CD8-positive, alpha-beta memory T cell (primary cell): ENCODE results near the gene GINS2. TPM values are rescaled to one million over a fixed set of nuclear protein-coding genes. Genes with fewer than 3 reads are reported as not detected.

ENCODE experiments used
- CTCF ChIA-PET: fragments of 350-600 bp; sonication (Branson Sonifier 250); formaldehyde crosslinking; loops from one replicate; lab custom pipeline; 2021; ENCODE audit warnings: antibody characterized with exemption; lab: Charles Lee
- POLR2A ChIA-PET: fragments of 350-600 bp; sonication (Branson Sonifier 250); formaldehyde crosslinking; loops from one replicate; lab custom pipeline; 2021; ENCODE audit warnings: antibody characterized with exemption; lab: Charles Lee
- DNase-seq, 5 donors: peaks; one replicate each; pipeline versions ENCODE4 v3.0.0 to v3.0.0-alpha.2; 2020 to 2022; ENCODE audit warnings: mixed read lengths in 1 of 5
- H3K27ac ChIP-seq: one replicate; pipeline ENCODE4 v1.7.0; 2013; ENCODE audit warnings: low read depth, mild to moderate bottlenecking, low read length, moderate library complexity
- H3K27me3 ChIP-seq: 2 replicates; pipeline ENCODE4 v1.7.0; 2013; ENCODE audit warnings: low read length, mild to moderate bottlenecking; ENCODE audit not compliant: insufficient read depth, poor library complexity, severe bottlenecking
- H3K36me3 ChIP-seq: 2 replicates; pipeline ENCODE4 v1.7.0; 2013; ENCODE audit warnings: mild to moderate bottlenecking, low read length, moderate library complexity; ENCODE audit not compliant: insufficient read depth
- H3K4me1 ChIP-seq: 2 replicates; pipeline ENCODE4 v1.7.0; 2013; ENCODE audit warnings: mild to moderate bottlenecking, low read length, moderate library complexity; ENCODE audit not compliant: insufficient read depth
- H3K4me3 ChIP-seq: 2 replicates; pipeline ENCODE4 v1.7.0; 2013; ENCODE audit warnings: mild to moderate bottlenecking, low read length
- H3K9me3 ChIP-seq: 2 replicates; pipeline ENCODE4 v1.7.0; 2013; ENCODE audit warnings: mild to moderate bottlenecking, low read length
- H3K27ac Mint-ChIP-seq, 8 donors: one replicate each; pipeline ENCODE4 v1.8.0; 2020 to 2021; ENCODE audit warnings: mixed read lengths in 8 of 8, mild to moderate bottlenecking in 6 of 8, inconsistent platforms in 3 of 8, moderate library complexity in 3 of 8
- H3K27me3 Mint-ChIP-seq, 2 donors: one replicate each; pipeline ENCODE4 v1.8.0; 2020 to 2021; ENCODE audit warnings: mixed read lengths in 2 of 2, mild to moderate bottlenecking in 1 of 2, moderate library complexity in 1 of 2
- H3K36me3 Mint-ChIP-seq, 3 donors: one replicate each; pipeline ENCODE4 v1.8.0; 2020 to 2021; ENCODE audit warnings: mixed read lengths in 3 of 3, inconsistent platforms in 1 of 3, mild to moderate bottlenecking in 1 of 3
- H3K4me1 Mint-ChIP-seq, 3 donors: one replicate each; pipeline ENCODE4 v1.8.0; 2020 to 2021; ENCODE audit warnings: mixed read lengths in 3 of 3, inconsistent platforms in 1 of 3, mild to moderate bottlenecking in 1 of 3
- H3K4me3 Mint-ChIP-seq, 7 donors: one replicate each; pipeline ENCODE4 v1.8.0; 2020 to 2021; ENCODE audit warnings: mixed read lengths in 7 of 7, mild to moderate bottlenecking in 6 of 7, moderate library complexity in 4 of 7, inconsistent platforms in 2 of 7
- H3K9me3 Mint-ChIP-seq, 5 donors: one replicate each; pipeline ENCODE4 v1.8.0; 2020 to 2022; ENCODE audit warnings: mixed read lengths in 5 of 5, mild to moderate bottlenecking in 3 of 5, moderate library complexity in 2 of 5, inconsistent platforms in 1 of 5
- polyA plus RNA-seq: library from polyadenylated mRNA; unstranded; fragments of 300-500 nt; fragmentation: Illumina TruSeq; gene quantifications from one replicate; pipeline ENCODE4 v1.2.3, GENCODE V29; 2021
- total RNA-seq, 2 experiments: library from RNA; stranded (reverse); gene quantifications; one replicate each; pipeline ENCODE4 v1.2.3, GENCODE V29; 2021

The GINS2 gene
- total and polyA plus RNA-seq, 3 experiments from 2014 or later = 0.09 to 68.7 (median 68.6) TPM

DNA sequence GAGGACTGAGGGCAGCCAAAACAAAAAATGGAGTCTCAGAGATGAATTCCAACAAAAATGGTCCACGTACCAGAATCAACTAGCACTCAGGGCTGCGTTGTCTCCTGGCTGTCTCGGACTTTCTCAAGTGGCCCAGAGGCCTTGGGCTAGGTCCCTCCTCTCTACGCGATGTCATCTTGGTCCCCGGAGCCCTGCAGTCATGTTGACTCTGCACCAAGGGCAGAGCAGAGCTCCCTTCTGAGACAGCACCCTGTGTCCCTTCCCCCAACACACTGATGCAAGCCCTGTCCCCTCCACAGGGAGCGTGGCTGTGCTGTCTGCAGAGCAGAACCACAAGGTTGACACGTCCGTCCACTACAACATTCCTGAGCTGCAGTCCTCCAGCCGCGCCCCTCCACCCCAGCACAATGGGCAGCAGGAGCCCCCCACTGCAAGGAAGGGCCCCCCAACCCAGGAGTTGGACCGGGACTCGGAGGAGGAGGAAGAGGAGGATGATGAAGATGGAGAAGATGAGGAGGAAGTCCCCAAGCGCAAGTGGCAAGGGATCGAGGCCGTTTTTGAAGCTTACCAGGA lies 20.8 kb downstream of the GINS2 start:
- H3K4me1 Mint-ChIP-seq = no peaks in the 10 kb centered on the region
- H3K4me1 ChIP-seq = no peaks in the 10 kb centered on the region
- H3K27ac Mint-ChIP-seq = peak overlapping the region in 1 of 8 donors; percentile 60
- no peaks in the 10 kb centered on the region for H3K9me3 ChIP-seq
- H3K36me3 ChIP-seq = peaks cover 55% of the 10 kb centered on the region
- POLR2A ChIA-PET = no interaction called here
- no peak overlapping the region for H3K27ac ChIP-seq
- H3K27me3 ChIP-seq = no peaks in the 10 kb centered on the region
- H3K9me3 Mint-ChIP-seq = no peaks in the 10 kb centered on the region
- DNase-seq = no peak
- CTCF ChIA-PET = interaction anchor here (1.0 kb wide), 1 partner anchor 9 kb away, joined by 3 read pairs; no protein-coding TSS in a partner anchor
- H3K4me3 ChIP-seq = no peak overlapping the region
- H3K36me3 Mint-ChIP-seq = peaks cover 0 to 97% (median 18%) of the 10 kb centered on the region in 3 donors
- no peak overlapping the region for H3K4me3 Mint-ChIP-seq
- no peaks in the 10 kb centered on the region for H3K27me3 Mint-ChIP-seq

DNA sequence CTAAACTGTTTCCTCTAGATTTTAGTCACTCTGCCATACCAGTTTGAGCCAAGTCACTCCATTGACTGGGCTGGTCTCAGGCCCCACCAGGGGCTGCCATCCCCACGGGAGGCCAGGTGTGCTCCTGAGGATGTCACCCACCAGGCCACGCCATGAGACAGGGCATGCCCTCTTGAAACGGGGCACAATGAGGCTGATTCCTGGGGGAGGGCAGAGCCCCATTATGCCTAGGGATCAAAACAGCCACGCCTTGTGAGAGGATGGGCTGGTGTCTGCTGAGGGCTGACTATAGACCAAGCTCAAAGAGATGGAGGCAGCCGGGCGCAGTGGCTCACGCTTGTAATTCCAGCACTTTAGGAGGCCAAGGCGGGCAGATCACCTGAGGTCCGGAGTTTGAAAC lies 21.5 kb downstream of the GINS2 start:
- Mint-ChIP-seq H3K9me3 (no peaks in the 10 kb centered on the region), H3K27ac (no peak overlapping the region), H3K4me1 (no peaks in the 10 kb centered on the region), H3K36me3 (peaks cover 0 to 96% (median 16%) of the 10 kb centered on the region in 3 donors), H3K4me3 (no peak overlapping the region), H3K27me3 (no peaks in the 10 kb centered on the region)
- Histone ChIP-seq H3K27me3 (no peaks in the 10 kb centered on the region), H3K4me3 (no peak overlapping the region), H3K4me1 (no peaks in the 10 kb centered on the region), H3K27ac (no peak overlapping the region), H3K9me3 (no peaks in the 10 kb centered on the region), H3K36me3 (peaks cover 62% of the 10 kb centered on the region)
- no peak for DNase-seq
- POLR2A ChIA-PET = no interaction called here
- CTCF ChIA-PET = no interaction called here

DNA sequence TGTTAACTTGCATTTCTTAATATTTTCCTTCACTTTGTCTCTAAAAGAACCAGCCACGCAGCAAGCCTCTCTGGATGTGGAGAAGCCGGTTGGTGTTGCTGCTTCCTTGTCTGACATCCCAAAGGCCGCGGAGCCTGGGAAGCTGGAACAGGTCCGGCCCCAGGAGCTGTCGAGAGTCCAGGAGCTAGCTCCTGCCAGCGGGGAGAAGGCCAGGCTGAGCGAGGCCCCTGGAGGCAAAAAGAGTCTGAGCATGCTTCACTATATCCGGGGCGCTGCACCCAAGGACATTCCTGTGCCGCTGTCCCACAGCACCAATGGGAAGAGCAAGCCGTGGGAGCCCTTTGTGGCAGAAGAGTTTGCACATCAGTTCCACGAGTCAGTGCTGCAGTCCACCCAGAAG lies 22.8 kb downstream of the GINS2 start:
- no peak overlapping the region for H3K27ac ChIP-seq
- POLR2A ChIA-PET = no interaction called here
- H3K27me3 Mint-ChIP-seq = no peaks in the 10 kb centered on the region
- CTCF ChIA-PET = no interaction called here
- peaks cover 0 to 94% (median 12%) of the 10 kb centered on the region in 3 donors for H3K36me3 Mint-ChIP-seq
- H3K27ac Mint-ChIP-seq = no peak overlapping the region
- H3K4me3 Mint-ChIP-seq = no peak overlapping the region
- no peaks in the 10 kb centered on the region for H3K4me1 Mint-ChIP-seq
- H3K4me1 ChIP-seq = no peaks in the 10 kb centered on the region
- H3K4me3 ChIP-seq = no peak overlapping the region
- no peaks in the 10 kb centered on the region for H3K27me3 ChIP-seq
- no peak for DNase-seq
- H3K9me3 ChIP-seq = no peaks in the 10 kb centered on the region
- no peaks in the 10 kb centered on the region for H3K9me3 Mint-ChIP-seq
- H3K36me3 ChIP-seq = peaks cover 63% of the 10 kb centered on the region

DNA sequence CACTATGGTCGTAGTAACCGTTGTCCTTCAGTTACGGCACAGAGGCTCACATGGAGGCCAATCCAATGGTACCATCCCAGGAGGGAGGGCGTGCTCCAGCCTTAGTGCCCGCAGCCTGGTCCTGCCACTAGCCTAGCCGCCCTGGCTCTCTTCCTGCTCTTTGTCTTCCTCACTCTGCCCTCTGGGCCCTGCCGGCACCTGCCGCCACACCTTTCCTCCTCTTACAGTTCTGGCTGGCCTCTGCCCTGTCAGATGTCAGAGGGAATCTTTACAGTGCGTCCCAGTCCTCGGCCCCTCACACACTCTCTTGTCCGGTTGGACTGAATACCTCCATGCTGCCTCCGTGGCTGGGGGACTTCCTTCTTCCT lies 23.4 kb downstream of the GINS2 start:
- no peak overlapping the region for H3K4me3 Mint-ChIP-seq
- DNase-seq = no peak
- CTCF ChIA-PET = no interaction called here
- H3K4me1 ChIP-seq = no peaks in the 10 kb centered on the region
- H3K9me3 Mint-ChIP-seq = no peaks in the 10 kb centered on the region
- no peaks in the 10 kb centered on the region for H3K9me3 ChIP-seq
- H3K27ac ChIP-seq = no peak overlapping the region
- peaks cover 0 to 91% (median 9%) of the 10 kb centered on the region in 3 donors for H3K36me3 Mint-ChIP-seq
- H3K4me3 ChIP-seq = no peak overlapping the region
- no peaks in the 10 kb centered on the region for H3K27me3 Mint-ChIP-seq
- H3K36me3 ChIP-seq = peaks cover 57% of the 10 kb centered on the region
- POLR2A ChIA-PET = no interaction called here
- no peaks in the 10 kb centered on the region for H3K4me1 Mint-ChIP-seq
- H3K27ac Mint-ChIP-seq = peak overlapping the region in 1 of 8 donors; percentile 88
- no peaks in the 10 kb centered on the region for H3K27me3 ChIP-seq

DNA sequence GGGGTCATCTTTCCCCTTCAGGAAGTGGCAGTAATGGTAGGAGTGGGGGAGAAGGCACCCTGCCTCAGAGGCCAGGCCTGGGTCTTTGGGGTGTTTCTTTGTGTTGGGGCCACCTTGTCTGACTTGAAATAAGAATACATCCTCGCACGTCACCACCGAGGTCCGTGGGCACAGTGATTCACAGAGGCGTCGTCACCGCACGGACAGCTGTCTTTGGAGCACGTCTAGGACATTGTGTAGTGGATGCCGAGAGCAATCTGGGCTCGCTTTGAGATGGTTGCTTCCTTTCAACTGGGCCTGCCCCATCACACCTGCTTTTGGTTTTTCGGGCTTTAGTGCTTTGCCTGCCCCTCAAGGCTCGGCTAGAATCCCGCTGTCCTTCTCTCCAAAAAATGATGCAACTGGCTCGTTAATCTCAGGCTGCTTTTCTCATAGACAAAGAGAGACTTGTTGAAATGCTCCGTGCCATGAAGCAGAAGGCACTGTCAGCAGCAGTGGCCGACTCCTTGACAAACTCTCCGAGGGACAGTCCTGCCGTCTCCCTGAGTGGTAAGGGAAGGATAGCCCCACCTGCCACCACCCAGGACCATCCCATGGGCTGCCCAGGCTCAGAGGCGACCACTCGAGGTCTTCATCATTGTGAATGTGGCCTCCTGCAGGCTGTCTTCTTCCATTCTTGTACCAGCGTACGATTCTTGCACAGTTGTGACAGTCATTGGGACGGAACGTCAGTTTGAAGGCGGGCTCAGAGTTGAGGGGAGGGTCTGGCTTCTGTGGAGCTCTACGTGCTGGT lies 24.0 kb downstream of the GINS2 start:
- peaks cover 2 to 90% (median 9%) of the 10 kb centered on the region in 3 donors for H3K36me3 Mint-ChIP-seq
- H3K4me3 Mint-ChIP-seq = no peak overlapping the region
- no peaks in the 10 kb centered on the region for H3K4me1 ChIP-seq
- H3K27me3 Mint-ChIP-seq = no peaks in the 10 kb centered on the region
- CTCF ChIA-PET = no interaction called here
- H3K36me3 ChIP-seq = peaks cover 51% of the 10 kb centered on the region
- H3K4me3 ChIP-seq = no peak overlapping the region
- H3K27ac Mint-ChIP-seq = peak overlapping the region in 3 of 8 donors; percentile 23 to 88 (median 32)
- no peaks in the 10 kb centered on the region for H3K9me3 Mint-ChIP-seq
- no peaks in the 10 kb centered on the region for H3K27me3 ChIP-seq
- H3K4me1 Mint-ChIP-seq = peaks cover 0 to 1% (median under 1%) of the 10 kb centered on the region in 3 donors
- no peak for DNase-seq
- H3K27ac ChIP-seq = no peak overlapping the region
- POLR2A ChIA-PET = no interaction called here
- no peaks in the 10 kb centered on the region for H3K9me3 ChIP-seq

DNA sequence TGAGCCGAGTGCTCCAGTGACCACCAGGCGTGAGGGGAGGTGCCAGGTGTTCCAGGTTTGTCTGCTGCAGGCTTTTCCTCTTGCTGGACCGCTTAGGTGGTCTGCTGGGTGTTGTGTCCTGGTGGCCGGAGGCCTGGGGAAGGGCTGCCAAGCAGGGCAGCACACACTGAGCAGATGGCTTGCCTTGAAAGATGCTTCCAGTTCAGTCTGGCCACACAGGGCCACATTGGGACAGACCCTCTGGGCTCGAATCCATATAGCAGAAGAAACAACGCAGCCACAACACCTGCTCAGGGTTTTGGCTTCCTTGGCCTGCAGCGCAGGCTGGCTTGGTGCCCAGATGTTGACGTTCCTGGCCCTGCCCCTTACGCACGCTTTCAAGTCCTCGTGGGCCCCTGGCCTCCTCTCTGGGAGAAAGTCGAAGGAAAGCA lies 24.8 kb downstream of the GINS2 start:
- ChIA-PET POLR2A (no interaction called here), CTCF (no interaction called here)
- no peaks in the 10 kb centered on the region for H3K9me3 Mint-ChIP-seq
- H3K4me1 ChIP-seq = no peaks in the 10 kb centered on the region
- DNase-seq = no peak
- peaks cover 4 to 90% (median 9%) of the 10 kb centered on the region in 3 donors for H3K36me3 Mint-ChIP-seq
- peaks cover 42% of the 10 kb centered on the region for H3K36me3 ChIP-seq
- H3K27me3 ChIP-seq = no peaks in the 10 kb centered on the region
- no peaks in the 10 kb centered on the region for H3K27me3 Mint-ChIP-seq
- H3K4me3 ChIP-seq = no peak overlapping the region
- no peak overlapping the region for H3K27ac ChIP-seq
- H3K4me1 Mint-ChIP-seq = peaks cover 0 to 4% (median 3%) of the 10 kb centered on the region in 3 donors
- H3K9me3 ChIP-seq = no peaks in the 10 kb centered on the region
- H3K27ac Mint-ChIP-seq = peak overlapping the region in 1 of 8 donors; percentile 63
- no peak overlapping the region for H3K4me3 Mint-ChIP-seq

DNA sequence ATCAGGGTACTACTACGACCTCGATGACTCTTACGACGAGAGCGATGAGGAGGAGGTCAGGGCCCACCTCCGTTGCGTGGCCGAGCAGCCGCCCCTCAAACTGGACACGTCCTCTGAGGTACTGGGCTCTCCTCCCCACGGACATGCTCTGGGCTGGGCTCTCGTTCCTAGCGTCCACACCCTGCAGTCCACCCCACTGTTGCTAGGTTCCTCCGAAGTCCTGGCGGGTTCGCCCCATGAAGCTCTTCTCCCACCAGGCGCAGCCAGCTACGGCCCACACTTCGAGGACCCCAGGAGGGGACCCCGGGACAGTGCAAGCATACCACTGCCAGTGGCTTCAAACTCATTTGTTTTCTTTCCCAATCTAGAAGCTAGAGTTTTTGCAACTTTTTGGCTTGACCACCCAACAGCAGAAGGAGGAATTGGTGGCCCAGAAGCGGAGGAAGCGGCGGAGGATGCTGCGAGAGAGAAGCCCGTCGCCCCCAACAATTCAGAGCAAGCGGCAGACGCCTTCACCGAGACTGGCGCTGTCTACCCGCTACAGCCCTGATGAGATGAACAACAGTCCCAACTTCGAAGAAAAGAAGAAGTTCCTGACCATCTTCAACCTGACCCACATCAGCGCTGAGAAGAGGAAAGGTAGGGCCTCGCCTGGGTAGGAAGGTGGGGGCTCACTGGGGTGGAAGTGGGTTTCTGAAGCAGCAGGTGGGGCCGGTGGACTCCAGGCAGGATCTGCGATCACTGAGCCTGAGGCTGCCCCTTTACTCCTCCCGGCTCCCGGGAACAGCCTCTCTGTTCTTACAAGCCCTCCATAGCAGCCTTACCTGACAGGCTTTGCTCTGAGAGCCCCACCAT lies 25.6 kb downstream of the GINS2 start:
- DNase-seq = no peak
- CTCF ChIA-PET = interaction anchor here (1.4 kb wide), 1 partner anchor 13 kb away, joined by 3 read pairs; no protein-coding TSS in a partner anchor
- Histone ChIP-seq H3K4me1 (no peaks in the 10 kb centered on the region), H3K27me3 (no peaks in the 10 kb centered on the region), H3K27ac (no peak overlapping the region), H3K9me3 (no peaks in the 10 kb centered on the region), H3K36me3 (peaks cover 43% of the 10 kb centered on the region), H3K4me3 (no peak overlapping the region)
- no peaks in the 10 kb centered on the region for H3K27me3 Mint-ChIP-seq
- POLR2A ChIA-PET = no interaction called here
- peak overlapping the region in 1 of 8 donors; percentile 63 for H3K27ac Mint-ChIP-seq
- no peak overlapping the region for H3K4me3 Mint-ChIP-seq
- H3K4me1 Mint-ChIP-seq = peaks cover 0 to 4% (median 3%) of the 10 kb centered on the region in 3 donors
- no peaks in the 10 kb centered on the region for H3K9me3 Mint-ChIP-seq
- peaks cover 4 to 90% (median 9%) of the 10 kb centered on the region in 3 donors for H3K36me3 Mint-ChIP-seq
